Measurements from ENCODE around the gene NEK9. TPM values are rescaled to one million over a fixed set of nuclear protein-coding genes. Genes with fewer than 3 reads are reported as not detected.

The NEK9 gene
- total and polyA plus RNA-seq, 9 of the 15 experiments (the other 6 are each of a cell fraction or from before 2014, with no cell fraction given), result 2.8 to 39.6 (median 19.8) TPM

DNA sequence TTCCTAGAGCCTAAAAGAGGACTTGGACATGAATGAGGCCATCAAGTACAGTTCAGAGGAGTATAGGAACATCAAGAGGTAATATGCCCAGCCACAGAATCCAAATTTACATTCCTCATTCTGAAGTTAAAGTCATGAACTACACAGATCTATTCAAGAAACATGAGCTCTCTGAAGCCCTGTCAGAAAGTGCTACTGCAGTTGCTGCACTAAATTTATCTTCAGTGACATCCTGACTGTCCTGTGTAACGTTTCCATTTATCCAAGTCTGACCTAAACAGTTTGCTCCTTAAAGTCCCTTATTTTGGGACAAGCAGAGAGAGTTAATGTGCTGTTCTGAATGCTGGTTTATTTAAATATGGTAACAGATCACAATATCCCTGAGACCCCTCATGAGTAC lies 28.2 kb downstream of the NEK9 start:
- Histone ChIP-seq H3K79me2 (ENCODE audit: control insufficient read depth, insufficient read depth, low read length) (no peaks in the 10 kb centered on the region), H3K4me2 (ENCODE audit: insufficient read depth, low read length) (no peak overlapping the region), H3K27me3 (ENCODE audit: control insufficient read depth in 2 of 2, insufficient read depth in 2 of 2, low read length in 2 of 2) (no peaks in the 10 kb centered on the region), H3K4me3 (no peak overlapping the region), H3K9ac (ENCODE audit: insufficient read depth in 1 of 2, low read depth in 2 of 2, low read length in 2 of 2) (no peak overlapping the region), H3K27ac (ENCODE audit: extremely low read depth, low read depth, low read length) (no peak overlapping the region), H2AFZ (ENCODE audit: low read depth, low read length) (no peak overlapping the region), H3K36me3 (ENCODE audit: control insufficient read depth, insufficient read depth, low read length) (peaks cover 46% of the 10 kb centered on the region), H3K9me3 (replicated peaks; ENCODE audit: control insufficient read depth, insufficient read depth, low read depth, low read length) (no peaks in the 10 kb centered on the region), H3K9me1 (ENCODE audit: control insufficient read depth, insufficient read depth, low read length) (no peaks in the 10 kb centered on the region), H3K4me1 (replicated peaks in 1 of 2; ENCODE audit: control insufficient read depth in 2 of 2, insufficient read depth in 2 of 2, low read length in 2 of 2) (no peaks in the 10 kb centered on the region), H4K20me1 (replicated peaks; ENCODE audit: control insufficient read depth, insufficient read depth, low read length) (no peaks in the 10 kb centered on the region)
- 0% methylated on average over 1 of the region's 1 CpG for WGBS (ENCODE audit: insufficient coverage, low coverage, missing lambda C conversion rate)
- in situ Hi-C loops (cut with MboI), result no loop called here
- CTCF ChIA-PET (ENCODE audit: low intra/inter-chr PET ratio), result no interaction called here
- ATAC-seq, result no peak
- no peak for DNase-seq (ENCODE audit: extremely low read depth in 1 of 4, low spot score in 3 of 4)
- intact Hi-C loops (cut with micrococcal nuclease), result no loop called here
- FAIRE-seq, result no peak
- BruUV-seq (replicated peaks), result no TSS peak
- POLR2A ChIA-PET, result interaction anchor here (1.3 kb wide), 1 partner anchor 9 kb away, joined by 3 read pairs; no protein-coding TSS in a partner anchor
- TF ChIP-seq SAFB2 (IDR thresholded peaks at IDR 0.05; ENCODE audit: borderline replicate concordance, low read depth, low read length, severe bottlenecking), result no peak
- TF ChIP-seq, protein P1, sequence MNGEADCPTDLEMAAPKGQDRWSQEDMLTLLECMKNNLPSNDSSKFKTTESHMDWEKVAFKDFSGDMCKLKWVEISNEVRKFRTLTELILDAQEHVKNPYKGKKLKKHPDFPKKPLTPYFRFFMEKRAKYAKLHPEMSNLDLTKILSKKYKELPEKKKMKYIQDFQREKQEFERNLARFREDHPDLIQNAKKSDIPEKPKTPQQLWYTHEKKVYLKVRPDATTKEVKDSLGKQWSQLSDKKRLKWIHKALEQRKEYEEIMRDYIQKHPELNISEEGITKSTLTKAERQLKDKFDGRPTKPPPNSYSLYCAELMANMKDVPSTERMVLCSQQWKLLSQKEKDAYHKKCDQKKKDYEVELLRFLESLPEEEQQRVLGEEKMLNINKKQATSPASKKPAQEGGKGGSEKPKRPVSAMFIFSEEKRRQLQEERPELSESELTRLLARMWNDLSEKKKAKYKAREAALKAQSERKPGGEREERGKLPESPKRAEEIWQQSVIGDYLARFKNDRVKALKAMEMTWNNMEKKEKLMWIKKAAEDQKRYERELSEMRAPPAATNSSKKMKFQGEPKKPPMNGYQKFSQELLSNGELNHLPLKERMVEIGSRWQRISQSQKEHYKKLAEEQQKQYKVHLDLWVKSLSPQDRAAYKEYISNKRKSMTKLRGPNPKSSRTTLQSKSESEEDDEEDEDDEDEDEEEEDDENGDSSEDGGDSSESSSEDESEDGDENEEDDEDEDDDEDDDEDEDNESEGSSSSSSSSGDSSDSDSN (IDR thresholded peaks at IDR 0.05; ENCODE audit: borderline replicate concordance in 1 of 2, low read depth in 2 of 2, low read length in 2 of 2), result no peak
- no peak for TF ChIP-seq HDAC6 (IDR thresholded peaks at IDR 0.05; ENCODE audit: low read depth, low read length)
- no peak for TF ChIP-seq PHF8 (IDR thresholded peaks at IDR 0.05; ENCODE audit: borderline replicate concordance, low read length)
- TF ChIP-seq, protein P2, sequence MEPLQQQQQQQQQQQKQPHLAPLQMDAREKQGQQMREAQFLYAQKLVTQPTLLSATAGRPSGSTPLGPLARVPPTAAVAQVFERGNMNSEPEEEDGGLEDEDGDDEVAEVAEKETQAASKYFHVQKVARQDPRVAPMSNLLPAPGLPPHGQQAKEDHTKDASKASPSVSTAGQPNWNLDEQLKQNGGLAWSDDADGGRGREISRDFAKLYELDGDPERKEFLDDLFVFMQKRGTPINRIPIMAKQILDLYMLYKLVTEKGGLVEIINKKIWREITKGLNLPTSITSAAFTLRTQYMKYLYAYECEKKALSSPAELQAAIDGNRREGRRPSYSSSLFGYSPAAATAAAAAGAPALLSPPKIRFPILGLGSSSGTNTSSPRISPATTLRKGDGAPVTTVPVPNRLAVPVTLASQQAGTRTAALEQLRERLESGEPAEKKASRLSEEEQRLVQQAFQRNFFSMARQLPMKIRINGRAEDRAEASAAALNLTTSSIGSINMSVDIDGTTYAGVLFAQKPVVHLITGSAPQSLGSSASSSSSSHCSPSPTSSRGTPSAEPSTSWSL (CRISPR knock-in tag; IDR thresholded peaks at IDR 0.05; ENCODE audit: borderline replicate concordance), result no peak
- TF ChIP-seq, protein P3, sequence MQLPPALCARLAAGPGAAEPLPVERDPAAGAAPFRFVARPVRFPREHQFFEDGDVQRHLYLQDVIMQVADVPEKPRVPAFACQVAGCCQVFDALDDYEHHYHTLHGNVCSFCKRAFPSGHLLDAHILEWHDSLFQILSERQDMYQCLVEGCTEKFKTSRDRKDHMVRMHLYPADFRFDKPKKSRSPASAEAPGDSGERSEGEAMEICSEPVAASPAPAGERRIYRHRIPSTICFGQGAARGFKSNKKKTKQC (CRISPR knock-in tag; IDR thresholded peaks at IDR 0.05), result no peak
- TF ChIP-seq IFI16 (CRISPR knock-in tag; IDR thresholded peaks at IDR 0.05), result no peak
- no peak for TF ChIP-seq POLR3A (IDR thresholded peaks at IDR 0.05; ENCODE audit: borderline replicate concordance, extremely low read depth, insufficient read depth, insufficient read length)
- TF ChIP-seq SMARCA4 (IDR thresholded peaks at IDR 0.05), result no peak
- TF ChIP-seq FOXA3 (CRISPR knock-in tag; conservative IDR thresholded peaks at IDR 0.05 in 1 of 2, IDR thresholded peaks at IDR 0.05 in 1 of 2), result no peak
- TF ChIP-seq, protein P4, sequence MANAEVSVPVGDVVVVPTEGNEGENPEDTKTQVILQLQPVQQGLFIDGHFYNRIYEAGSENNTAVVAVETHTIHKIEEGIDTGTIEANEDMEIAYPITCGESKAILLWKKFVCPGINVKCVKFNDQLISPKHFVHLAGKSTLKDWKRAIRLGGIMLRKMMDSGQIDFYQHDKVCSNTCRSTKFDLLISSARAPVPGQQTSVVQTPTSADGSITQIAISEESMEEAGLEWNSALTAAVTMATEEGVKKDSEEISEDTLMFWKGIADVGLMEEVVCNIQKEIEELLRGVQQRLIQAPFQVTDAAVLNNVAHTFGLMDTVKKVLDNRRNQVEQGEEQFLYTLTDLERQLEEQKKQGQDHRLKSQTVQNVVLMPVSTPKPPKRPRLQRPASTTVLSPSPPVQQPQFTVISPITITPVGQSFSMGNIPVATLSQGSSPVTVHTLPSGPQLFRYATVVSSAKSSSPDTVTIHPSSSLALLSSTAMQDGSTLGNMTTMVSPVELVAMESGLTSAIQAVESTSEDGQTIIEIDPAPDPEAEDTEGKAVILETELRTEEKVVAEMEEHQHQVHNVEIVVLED (CRISPR knock-in tag; IDR thresholded peaks at IDR 0.05), result no peak
- no peak for TF ChIP-seq POLR3G (IDR thresholded peaks at IDR 0.05; ENCODE audit: extremely low read depth, insufficient read length, insufficient replicate concordance)
- TF ChIP-seq MAFK (IDR thresholded peaks at IDR 0.05; ENCODE audit: low read length), result no peak
- no peak for TF ChIP-seq ZNF695 (CRISPR knock-in tag; IDR thresholded peaks at IDR 0.05)
- TF ChIP-seq POU5F1 (IDR thresholded peaks at IDR 0.05; ENCODE audit: borderline replicate concordance, low read depth, low read length, partially characterized antibody), result no peak
